ENCODE data around the gene MKRN2OS.
"Not testable (repeated sequence)": the region's sequence is repeated elsewhere in the genome, so short reads cannot be mapped to it uniquely, and the experiment has no call there.

MKRN2OS gene

DNA sequence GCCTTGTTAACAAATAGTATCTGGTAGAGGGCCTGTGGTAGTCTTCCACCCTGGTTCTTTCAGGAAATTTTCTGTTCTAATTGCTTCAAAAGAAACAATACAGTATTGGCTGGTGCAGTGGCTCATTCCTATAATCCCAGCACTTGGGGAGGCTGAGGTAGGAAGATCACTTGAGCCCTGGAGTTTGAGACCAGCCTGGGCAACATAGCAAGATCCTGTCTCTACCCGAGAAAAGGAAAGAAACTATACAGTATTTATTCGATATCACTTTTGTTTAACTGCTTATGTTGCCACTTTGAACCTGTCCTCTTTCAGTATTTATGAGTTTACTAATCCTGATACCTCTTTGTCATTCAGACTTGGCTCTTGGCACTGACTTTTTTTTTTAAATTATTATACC lies 16.1 kb upstream of the MKRN2OS start:
- no peak for DNase-seq (ENCODE audit: low read depth in 2 of 2)

DNA sequence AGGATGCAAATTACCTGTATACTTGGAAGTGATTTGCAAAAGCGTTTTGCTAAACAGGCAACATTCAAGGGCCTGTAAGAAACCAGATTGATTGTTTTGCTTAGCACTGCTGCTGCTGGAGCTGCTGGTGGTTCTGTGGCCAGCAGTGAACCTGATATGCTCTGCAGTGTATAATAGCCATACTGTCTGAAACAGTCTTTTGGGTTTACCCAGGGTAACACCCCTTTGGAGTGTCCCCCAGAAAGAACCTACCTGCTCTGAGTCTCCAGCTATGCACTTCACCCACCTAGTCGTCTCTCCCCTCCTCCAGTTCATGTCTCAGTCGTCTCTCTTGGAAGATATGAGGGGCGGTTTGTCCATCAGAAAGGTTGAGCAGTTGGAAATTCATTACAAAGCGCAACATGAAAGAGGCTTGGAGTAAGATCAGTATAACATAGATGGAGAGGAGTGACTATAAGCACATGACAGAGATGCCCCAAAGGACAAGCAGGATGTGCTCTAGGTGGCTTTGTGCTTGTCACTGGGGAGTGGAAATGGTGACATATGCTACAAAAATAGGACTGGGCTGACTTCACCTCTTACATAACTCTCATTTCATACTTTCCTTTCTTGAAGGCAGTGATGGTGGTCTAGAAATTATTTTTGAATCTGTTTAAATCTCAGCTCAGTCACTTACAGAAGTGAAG lies 15.3 kb upstream of the MKRN2OS start:
- DNase-seq (ENCODE audit: low read depth in 2 of 2), result no peak

DNA sequence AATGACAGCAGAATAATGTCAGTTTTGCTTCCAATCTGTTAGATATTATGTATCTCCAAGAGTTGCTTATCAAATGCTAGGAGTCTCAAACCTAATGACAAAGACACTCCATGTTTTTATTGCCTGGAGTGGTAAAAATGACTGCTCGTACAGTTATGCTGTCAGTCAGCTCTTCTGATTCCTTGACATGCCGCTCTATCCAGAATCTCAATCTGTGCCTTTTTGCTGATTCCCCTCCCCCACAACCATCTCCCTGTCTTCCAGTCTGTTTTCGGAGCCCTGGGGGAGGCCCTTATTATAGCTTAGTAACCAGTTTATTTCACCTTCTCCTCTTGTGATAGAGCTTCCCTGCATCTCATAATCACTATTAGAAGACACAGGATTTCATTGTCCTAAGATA lies 14.2 kb upstream of the MKRN2OS start:
- DNase-seq (ENCODE audit: low read depth in 2 of 2), result no peak

DNA sequence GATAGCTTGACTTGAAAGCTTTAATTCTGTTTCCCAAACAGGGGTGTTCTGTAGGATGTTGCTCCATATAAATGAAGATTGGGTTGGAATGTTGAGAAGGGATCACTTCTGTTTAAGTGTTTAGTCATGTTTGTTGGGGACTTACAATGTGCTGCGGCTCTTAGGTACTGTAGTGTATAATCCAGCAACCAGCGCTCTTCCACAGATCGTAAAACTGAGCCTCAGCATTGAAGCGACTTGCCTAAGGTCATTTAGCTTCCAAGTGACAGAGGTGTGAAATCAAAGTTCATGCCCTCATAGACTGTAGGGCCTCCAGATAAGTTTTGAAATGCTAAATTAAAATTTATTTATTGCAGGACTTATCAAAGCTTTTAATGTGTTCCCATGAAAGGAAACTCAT lies 13.4 kb upstream of the MKRN2OS start:
- DNase-seq (ENCODE audit: low read depth in 2 of 2), result no peak

DNA sequence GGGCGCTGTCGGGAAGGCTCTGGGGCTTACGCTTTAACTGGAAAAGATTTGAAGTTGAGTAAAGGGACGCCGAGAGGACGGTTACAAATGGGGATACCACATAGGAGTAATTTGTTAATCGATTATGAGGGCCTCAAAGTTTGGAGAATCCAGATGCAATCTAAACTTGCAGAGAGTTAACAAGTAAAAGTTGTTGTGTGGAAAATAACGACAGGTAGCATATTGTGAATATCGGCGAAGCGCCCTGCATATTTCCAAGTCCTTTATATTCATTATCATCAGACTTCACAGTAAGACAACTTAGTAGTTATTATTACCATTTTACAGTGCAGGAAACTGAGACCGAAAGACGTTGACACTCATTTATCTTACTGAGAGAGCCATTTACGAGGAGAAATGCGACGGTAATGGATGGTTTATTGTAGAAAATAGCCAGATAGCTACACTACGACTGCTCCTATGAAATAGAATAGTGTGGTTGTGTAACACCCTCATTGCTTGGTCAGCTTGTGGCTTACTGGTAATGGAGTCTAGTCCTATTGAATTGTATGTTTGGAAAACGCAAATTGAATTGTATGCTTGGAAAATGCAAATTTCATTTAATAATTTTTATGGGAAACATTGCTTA lies 12.3 kb upstream of the MKRN2OS start:
- no peak for DNase-seq (ENCODE audit: low read depth in 2 of 2)

DNA sequence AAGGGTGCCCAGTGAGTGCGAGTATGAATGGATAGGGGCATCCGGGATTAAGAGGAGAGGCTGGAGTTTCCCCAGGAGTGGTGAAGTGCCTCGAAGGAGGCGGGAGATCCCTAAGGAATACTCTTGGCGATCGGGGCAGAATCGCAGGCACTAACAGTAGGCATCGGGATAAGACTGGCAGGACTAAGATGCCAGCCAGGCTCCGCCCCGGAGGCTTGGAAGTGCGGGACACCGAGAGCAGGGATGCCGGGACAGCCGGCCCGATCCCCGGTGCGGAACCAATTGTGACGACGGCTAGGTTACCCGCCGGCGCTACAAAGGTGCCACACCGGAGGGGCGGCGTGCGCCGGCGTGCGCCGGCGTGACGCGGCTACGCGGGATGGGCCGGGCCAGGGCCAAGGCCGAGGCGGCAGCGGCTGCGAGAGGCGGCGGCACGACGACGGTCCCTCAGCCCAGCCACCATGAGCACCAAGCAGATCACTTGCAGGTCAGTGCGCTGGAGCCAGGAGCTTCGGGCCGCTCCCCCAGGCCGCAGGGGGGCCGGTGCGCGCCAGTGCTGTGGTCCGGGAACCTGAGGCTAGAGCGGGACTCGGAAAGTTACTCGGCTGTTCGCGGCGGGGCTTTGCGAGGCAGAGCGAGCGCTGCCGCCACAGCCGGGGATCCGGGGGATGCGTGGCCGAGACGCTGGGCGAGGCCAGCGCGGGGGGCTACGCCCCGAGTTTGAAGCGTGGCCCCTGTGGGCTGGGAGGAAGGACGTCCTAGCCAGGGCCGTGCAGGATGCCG lies 11.6 kb upstream of the MKRN2OS start, which contains the start of gene MKRN2:
Gene MKRN2 (plus strand): TSS at position 398 of the 783 bp plus-strand sequence. CDS start 64 bp downstream, at position 462.
- peak; percentile 77 to 82 for DNase-seq (ENCODE audit: low read depth in 2 of 2)

DNA sequence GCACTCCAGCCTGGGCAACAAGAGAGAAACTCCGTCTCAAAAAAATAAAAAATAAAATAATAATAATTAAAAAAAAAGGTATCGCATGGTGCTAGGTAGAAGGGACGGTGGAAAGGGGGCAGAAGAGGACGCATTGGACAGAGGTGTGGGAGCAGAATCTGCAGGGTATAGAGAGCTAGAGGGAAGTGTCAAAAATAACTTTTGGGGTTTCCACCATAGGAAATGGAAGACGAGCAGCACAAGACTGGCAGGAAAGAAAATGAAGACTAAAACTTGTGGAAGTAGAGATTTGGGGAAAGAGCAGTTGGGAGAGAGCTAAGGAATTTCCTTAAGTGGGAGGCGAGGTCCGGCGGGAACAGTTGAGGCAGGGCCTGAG lies 11.0 kb upstream of the MKRN2OS start:
- DNase-seq (ENCODE audit: low read depth in 2 of 2), result no peak

DNA sequence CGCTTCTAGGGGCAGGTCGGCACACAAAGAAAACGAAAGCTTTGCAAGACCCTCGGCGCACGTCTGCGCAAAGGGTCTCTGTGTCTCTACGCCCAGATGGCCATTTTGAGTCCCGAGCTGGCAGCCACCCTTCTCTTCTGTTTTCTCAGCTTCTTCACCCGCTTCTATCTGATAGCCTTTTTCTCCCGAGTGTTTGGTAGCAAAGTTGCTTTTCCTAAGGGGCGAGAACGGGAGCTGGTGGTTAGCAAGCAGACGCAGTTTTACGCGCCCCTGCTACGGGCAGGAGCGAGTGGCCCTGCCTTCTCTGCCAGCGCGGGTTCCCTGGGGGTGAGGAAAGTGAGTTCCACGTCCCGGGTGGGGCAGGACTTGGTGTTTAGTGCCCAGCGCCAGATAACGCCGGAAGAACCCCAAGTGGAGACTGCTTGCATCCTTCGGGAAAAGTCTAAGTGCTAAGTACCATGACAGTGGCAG lies 8.7 kb upstream of the MKRN2OS start:
- DNase-seq (ENCODE audit: low read depth in 2 of 2), result no peak

DNA sequence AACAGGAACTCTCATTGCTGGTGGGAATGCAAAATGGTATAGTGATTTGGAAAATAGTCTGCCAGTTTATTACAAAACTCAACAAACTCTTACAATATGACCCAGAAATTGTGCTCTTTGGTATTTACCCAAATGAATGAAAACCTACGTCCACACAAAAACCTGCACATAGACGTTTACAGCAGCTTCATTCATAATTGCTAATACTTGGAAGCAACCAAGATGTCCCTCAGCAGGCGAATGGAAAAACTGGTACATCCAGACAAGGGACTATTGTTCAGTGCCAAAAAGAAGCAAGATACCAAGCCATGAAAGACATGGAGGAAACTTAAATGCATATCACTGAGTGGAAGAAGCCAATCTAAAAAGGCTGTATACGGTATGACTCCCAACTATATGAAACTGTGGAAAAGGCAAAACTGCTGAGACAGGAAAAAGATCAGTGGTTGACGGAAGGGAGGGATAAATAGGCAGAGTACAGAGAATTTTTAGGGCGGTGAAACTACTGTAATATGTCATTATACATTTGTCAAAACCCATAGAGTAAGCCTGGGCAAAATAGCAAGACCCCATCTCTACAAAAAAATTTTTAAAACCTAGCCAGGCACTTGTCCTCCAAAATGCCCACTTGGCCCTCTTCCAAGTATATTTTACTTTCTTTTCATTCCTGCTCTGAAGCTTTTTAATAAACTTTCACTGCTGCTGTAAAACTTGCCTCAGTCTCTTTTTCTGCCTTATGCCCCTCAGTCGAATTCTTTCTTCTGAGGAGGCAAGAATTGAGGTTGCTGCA lies 4.9 kb upstream of the MKRN2OS start:
- DNase-seq (ENCODE audit: low read depth in 2 of 2), result no peak

DNA sequence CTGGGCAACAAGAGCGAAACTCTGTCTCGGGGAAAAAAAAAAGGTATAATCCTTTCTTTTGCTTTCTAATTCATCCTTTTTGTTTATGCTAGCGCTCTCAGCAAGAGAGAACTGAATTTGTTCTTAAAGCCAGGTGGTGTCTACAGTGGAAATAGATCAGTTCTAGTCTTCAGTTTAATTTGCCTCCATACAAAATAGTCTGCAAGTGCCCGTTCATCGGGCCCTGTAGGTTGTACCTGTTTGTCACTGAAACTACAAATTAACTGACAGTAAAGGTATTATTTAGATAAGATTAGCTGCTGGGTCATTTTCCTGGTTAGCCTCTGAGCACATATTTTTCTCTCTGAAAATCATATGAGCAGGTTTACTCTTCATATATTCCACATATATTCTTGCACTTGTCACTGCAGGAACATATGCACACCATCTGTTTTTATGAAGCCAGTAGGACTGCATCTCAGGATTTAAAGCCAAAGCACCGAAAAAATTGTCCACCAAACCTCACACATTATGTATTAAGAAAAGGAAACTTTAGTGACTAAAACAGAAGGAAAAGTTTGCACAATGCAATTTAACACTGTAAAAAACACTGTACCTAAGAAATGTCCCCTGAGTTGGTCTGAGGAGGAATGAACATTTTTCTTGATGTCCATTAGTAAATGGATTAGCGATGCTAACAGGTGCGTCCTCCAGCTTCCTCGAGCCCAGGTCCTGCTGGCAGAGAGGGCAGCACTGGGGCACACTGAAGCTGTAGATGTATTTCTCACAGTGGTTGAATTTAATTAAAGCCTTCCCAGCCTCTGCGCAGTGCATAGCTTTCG lies 437 bp downstream of the MKRN2OS start:
- no peak for DNase-seq (ENCODE audit: low read depth in 2 of 2)

DNA sequence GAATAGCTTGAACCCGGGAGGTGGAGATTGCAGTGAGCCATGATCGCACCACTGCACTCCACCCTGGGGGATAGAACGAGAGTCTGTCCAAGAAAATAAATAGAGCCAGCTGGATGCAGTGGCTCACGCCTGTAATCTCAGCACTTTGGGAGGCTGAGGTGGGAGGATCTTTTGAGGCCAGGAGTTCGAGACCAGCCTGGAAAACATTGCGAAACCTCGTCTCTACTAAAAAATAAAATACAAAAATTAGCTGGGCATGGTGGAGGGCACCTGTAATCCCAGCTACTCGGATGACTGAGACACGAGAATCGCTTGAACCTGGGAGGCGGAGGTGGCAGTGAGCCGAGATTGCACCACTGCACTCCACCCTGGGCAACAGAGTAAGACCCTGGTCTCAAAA lies 1.8 kb downstream of the MKRN2OS start:
- not testable (repeated sequence) for DNase-seq (ENCODE audit: low read depth in 2 of 2)

DNA sequence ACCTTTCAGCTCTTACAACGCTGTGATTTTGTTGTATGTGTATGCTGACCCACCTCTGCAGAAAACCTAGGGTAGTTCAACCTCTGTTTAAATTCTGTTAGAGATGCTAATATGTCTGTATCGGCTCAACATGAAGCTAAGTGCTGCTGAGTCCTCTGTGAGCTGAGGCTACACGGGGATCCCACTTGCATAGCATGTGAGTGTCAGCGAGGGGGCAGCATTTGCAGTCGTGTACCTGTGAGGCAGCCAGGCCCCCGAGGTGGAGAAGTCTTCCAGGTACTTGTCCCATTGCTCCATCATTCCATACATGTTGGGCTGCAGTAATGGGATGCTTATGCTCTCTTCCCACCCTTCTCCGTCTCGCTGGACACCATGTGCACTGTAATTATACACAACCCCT lies 3.7 kb downstream of the MKRN2OS start:
- DNase-seq (ENCODE audit: low read depth in 2 of 2), result no peak

DNA sequence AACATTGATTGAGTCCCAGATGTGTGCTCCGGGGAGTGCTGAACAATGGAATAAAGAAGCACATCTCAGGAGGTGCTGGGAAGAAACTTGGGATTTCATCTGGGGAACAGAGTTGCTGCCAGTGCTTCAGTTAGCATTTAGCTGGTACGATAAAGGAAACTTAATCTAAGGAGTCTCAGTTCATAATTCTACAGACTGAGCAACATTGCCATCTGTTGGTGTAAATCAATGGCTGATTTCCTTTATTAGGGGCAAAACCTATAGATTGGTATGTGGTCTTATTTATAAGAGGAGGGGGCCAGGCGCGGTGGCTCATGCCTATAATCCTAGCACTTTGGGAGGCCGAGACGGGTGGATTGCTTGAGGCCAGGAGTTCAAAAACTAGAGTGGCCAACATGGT lies 8.9 kb downstream of the MKRN2OS start:
- no peak for DNase-seq (ENCODE audit: low read depth in 2 of 2)

DNA sequence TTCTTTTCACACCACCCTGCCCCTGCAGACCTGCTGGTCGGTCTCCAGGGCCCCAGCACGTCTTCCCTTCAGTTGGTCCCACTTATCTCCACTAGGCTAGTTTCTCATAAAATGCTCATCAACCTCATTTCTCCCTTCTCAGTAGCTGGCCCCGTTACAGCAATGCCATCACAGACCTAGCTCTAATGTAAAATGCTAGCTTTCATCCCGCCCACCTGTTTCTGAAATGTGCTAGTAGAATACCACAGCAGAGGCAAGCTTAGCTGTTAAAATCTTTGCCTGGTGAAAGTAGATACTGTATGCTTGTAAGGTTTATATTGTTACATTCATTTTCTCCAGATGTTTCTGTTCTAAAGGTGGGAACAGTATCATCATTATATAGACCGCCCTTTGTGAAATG lies 13.1 kb downstream of the MKRN2OS start:
- no peak for DNase-seq (ENCODE audit: low read depth in 2 of 2)

DNA sequence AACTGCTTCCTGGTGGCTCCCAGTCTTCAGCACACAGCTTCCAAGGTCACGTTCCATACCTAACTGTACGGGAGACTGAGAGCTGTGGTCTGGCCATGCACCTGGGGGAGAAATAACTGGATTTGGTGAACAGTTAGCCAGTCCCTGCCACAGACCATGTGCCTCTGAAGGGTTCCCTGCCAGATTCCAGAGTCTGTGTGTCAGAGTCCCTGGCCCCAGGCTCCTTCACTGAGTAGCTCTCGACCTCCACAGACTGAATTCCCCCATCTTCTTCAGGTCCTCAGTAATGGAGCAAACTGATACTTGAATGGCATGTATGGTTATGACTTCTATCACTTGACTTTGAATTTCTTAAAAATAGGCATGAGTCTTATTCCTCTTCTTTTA lies 17.5 kb downstream of the MKRN2OS start:
- DNase-seq (ENCODE audit: low read depth in 2 of 2), result no peak

DNA sequence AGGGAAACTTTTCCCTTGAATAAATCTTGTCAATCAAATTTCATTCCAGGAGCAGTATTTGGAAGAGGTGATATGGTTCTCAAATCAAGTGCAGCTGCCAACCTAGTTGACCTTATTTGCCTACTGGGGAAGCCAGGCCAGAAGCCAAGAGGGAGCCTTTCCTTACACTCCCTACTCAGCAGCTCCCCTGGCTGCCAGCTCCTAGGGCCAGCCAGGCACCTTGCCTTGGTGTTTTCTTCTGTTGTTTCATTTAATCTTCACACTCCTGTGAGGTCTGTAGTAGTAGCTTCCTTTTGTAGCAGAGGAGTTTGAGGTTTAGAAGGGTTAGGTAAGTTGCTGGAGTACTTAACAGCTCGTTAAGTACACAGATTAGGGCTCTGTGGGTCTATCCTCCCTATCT lies 22.6 kb downstream of the MKRN2OS start:
- no peak for DNase-seq (ENCODE audit: low read depth in 2 of 2)

DNA sequence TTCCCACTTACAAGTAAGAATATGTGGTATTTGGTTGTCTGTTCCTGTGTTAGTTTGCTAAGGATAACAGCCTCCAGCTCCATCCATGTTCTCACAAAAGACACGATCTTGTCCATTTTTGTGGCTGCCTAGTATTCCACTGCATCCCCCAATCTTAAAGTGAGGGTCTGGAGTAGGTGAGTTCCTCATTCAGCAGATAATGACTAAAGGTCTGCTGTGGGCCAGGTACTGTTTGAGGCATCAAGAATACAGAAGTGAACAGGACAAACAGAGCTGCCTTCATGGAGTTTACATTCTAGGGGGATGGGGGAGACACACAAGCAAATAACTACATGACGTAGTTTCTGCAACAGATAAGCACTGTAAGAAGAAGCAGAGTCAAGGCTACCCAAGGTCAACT lies 24.3 kb downstream of the MKRN2OS start:
- no peak for DNase-seq (ENCODE audit: low read depth in 2 of 2)

DNA sequence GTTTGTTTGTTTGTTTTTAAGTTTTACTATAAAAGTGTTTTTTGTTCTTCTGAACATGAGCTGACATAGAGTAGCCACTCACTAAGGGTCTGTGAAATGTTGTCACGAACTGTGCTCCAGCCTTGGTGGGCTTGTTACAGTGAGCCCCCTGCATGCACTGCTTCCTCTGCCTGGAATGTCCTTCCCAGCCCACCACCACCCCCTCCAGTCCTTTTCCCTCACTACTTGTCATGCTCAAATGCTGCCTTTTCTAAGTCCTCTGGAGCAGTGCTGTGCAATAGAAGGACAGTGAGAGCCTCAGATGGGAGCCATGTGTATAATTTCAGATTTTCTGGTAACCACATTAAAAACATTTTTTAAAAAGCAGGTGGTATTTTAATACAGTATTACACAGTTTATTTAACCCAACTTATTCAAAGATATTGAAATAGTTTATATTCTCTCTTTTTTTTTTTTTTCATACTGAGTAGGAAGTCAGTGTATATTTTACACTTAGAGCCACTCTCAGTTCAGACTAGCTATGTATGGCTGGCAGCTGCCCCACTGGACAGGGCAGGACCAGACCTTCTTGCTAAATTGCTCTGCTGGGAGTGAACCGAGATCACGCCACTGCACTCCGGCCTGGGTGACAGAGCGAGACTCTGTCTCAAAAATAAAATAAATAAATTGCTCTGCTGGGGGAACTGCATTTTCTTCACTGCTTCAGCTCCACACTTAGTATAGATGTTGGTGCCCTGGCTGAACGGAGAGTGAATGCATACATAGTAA lies 26.9 kb downstream of the MKRN2OS start:
- DNase-seq (ENCODE audit: low read depth in 2 of 2), result no peak

DNA sequence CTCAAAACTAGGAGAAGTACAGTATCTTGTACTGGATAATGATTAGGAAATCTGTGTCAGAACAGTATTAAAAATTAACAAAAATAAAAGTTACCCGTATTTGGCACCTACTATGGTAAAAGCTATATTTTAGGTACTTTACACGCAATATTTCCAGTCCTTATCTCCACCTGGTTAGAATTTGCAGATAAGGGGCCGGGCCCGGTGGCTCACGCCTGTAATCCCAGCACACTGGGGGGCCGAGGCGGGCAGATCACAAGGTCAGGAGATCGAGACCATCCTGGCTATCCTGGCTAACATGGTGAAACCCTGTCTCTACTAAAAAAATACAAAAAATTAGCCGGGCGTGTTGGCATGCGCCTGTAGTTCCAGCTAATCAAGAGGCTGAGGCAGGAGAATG lies 28.4 kb downstream of the MKRN2OS start:
- DNase-seq (ENCODE audit: low read depth in 2 of 2), result no peak

DNA sequence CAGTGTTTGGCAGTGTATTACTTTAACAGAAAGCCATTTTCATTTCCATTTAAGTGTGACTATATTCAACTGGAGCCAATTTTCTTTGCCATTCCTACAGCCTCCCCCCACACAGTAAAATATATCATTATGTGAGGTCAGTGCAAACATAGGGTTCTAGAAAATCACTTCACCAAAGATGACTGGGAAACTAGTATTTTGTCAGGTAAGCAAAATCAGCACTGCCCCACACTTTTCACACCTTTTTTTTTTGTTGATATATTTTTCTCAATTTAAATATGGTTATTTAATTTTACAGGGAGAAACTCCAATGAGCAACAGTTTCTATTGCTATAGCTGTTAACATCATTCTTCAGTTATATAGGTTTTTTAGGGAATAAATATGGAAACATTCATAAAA lies 29.7 kb downstream of the MKRN2OS start:
- DNase-seq (ENCODE audit: low read depth in 2 of 2), result no peak

Data from stimulated activated CD4-positive, alpha-beta T cell treated with anti-CD3 and anti-CD28 coated beads, Interleukin-1b, Interleukin-23, amount 100 ng/mL, for 4 hours (primary cell).